GM19239 (cell line): ENCODE measurements around the gene CDC42SE2.
"Not testable (repeated sequence)": the region's sequence is repeated elsewhere in the genome, so short reads cannot be mapped to it uniquely, and the experiment has no call there.

Experiments used
- DNase-seq: peaks from one replicate; pipeline ENCODE4 v3.0.0; 2011; ENCODE audit warnings: low spot score; ENCODE audit not compliant: insufficient read length
- FAIRE-seq: peaks from 2 replicates; lab custom pipeline; 2011; peaks lifted over from hg19 to GRCh38; lab: Jason Lieb, UNC

Gene CDC42SE2

GRCh38 chr5:131357739-131358561 lies 94.1 kb downstream of the CDC42SE2 start:
- FAIRE-seq, result peak; percentile 86
- no peak for DNase-seq

GRCh38 chr5:131361677-131362315 lies 97.9 kb downstream of the CDC42SE2 start:
- FAIRE-seq, result no peak
- DNase-seq, result no peak

GRCh38 chr5:131363811-131364506 lies 100.1 kb downstream of the CDC42SE2 start:
- DNase-seq (no peak), FAIRE-seq (no peak)

- DNase-seq (no peak), FAIRE-seq (no peak)
Observed at GRCh38 chr5:131364507-131365050, 100.7 kb downstream of the CDC42SE2 start.

- no peak for DNase-seq
- no peak for FAIRE-seq
Observed at GRCh38 chr5:131366428-131366827, 102.6 kb downstream of the CDC42SE2 start.

- DNase-seq (no peak), FAIRE-seq (peak; percentile 49)
Observed at GRCh38 chr5:131367219-131367860, 103.5 kb downstream of the CDC42SE2 start.

GRCh38 chr5:131368866-131369265 lies 105.0 kb downstream of the CDC42SE2 start:
- DNase-seq (no peak), FAIRE-seq (no peak)

- DNase-seq, result no peak
- FAIRE-seq, result no peak
Observed at GRCh38 chr5:131369558-131369957, 105.7 kb downstream of the CDC42SE2 start.

GRCh38 chr5:131371835-131372234 lies 108.0 kb downstream of the CDC42SE2 start:
- DNase-seq, result no peak
- FAIRE-seq, result peak; percentile 78

- FAIRE-seq, result peak; percentile 63
- no peak for DNase-seq
Observed at GRCh38 chr5:131373265-131373664, 109.4 kb downstream of the CDC42SE2 start.

- DNase-seq (no peak), FAIRE-seq (peak; percentile 58)
Observed at GRCh38 chr5:131375351-131375750, 111.5 kb downstream of the CDC42SE2 start.

GRCh38 chr5:131377346-131377745 lies 113.5 kb downstream of the CDC42SE2 start:
- no peak for FAIRE-seq
- no peak for DNase-seq

- FAIRE-seq (no peak), DNase-seq (no peak)
Observed at GRCh38 chr5:131377785-131378325, 114.0 kb downstream of the CDC42SE2 start.

- no peak for DNase-seq
- peak; percentile 84 for FAIRE-seq
Observed at GRCh38 chr5:131378721-131379541, 115.1 kb downstream of the CDC42SE2 start.

- DNase-seq (no peak), FAIRE-seq (peak; percentile 58)
Observed at GRCh38 chr5:131379723-131380122, 115.9 kb downstream of the CDC42SE2 start.

GRCh38 chr5:131380238-131380637 lies 116.4 kb downstream of the CDC42SE2 start:
- not testable (repeated sequence) for DNase-seq, FAIRE-seq

- DNase-seq, result no peak
- no peak for FAIRE-seq
Observed at GRCh38 chr5:131381021-131381420, 117.2 kb downstream of the CDC42SE2 start.

GRCh38 chr5:131381777-131382176 lies 117.9 kb downstream of the CDC42SE2 start:
- no peak for DNase-seq
- FAIRE-seq, result no peak
